Frontal cortex (tissue), 4 donors: Measurements from ENCODE around the gene F13A1. TPM values are rescaled to one million over a fixed set of nuclear protein-coding genes. Genes with fewer than 3 reads are reported as not detected.
"Not testable (repeated sequence)": the region's sequence is repeated elsewhere in the genome, so short reads cannot be mapped to it uniquely, and the experiment has no call there.

Source experiments
- DNase-seq, 2 donors: peaks; one replicate each; pipeline ENCODE4 v3.0.0; 2012; ENCODE audit warnings: low spot score in 2 of 2
- FAIRE-seq: peaks from 2 replicates; lab custom pipeline; 2012; peaks lifted over from hg19 to GRCh38; lab: Jason Lieb, UNC
- total RNA-seq: library from RNA; depleted of rRNA; stranded (reverse); fragments of >200 nt; gene quantifications from one replicate; pipeline ENCODE4 v1.2.3, GENCODE V29; 2014
- donor health status: control.
- donor health status: control.
- donor health status: control.

The F13A1 gene
- total RNA-seq, 1 donor from 2014 or later, result 13.5 TPM

DNA sequence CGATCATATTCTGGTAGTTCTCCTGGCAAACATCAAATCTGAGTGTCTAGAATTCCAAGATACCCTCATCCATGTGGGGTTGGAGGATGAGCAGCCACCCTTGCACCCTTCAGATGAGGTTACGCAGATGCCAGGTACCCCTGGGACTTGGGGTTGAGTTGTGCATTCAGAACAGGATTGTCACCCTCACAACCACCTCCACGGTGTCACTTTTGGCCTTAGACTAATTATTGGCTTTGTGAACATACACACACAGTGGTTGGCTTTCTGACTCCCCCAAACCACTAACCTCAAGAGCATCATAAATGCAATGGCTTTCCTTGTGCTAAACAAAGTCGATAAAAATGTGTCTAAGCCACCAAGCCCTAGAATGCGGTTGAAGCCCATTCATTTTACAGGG lies 2.9 kb upstream of the F13A1 start:
- DNase-seq, result no peak
- FAIRE-seq, result no peak

GRCh38 chr6:6320901-6321300 lies 439 bp upstream of the F13A1 start:
- no peak for FAIRE-seq
- no peak for DNase-seq

GRCh38 chr6:6317825-6318733 lies 2.4 kb downstream of the F13A1 start:
- peak in 1 of 2 donors; percentile 23 for DNase-seq
- no peak for FAIRE-seq

- FAIRE-seq (no peak), DNase-seq (no peak)
Measured at GRCh38 chr6:6317386-6317785, 3.1 kb downstream of the F13A1 start.

- DNase-seq, result no peak
- no peak for FAIRE-seq
Measured at GRCh38 chr6:6315660-6316059, 4.8 kb downstream of the F13A1 start.

DNA sequence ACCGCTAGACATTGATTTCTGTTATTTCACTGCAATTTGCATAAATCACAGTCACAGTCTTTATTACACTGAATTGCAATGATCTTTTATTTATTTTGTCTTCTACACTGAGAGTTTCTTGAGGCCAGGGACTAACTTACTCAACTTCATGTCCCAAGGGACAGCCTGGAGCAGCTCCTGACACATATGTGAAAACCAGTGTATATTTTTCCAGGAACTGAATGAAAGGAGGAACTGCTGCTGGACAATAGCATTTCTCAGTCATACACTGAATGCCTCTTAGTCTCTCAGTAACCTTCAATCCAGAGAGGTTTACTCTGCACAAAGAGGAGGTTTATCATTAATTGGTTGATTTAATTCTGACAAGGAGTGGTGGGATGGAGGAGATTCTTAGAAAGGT lies 5.9 kb downstream of the F13A1 start:
- DNase-seq (no peak), FAIRE-seq (no peak)

GRCh38 chr6:6312901-6313441 lies 7.5 kb downstream of the F13A1 start:
- FAIRE-seq, result no peak
- no peak for DNase-seq

DNA sequence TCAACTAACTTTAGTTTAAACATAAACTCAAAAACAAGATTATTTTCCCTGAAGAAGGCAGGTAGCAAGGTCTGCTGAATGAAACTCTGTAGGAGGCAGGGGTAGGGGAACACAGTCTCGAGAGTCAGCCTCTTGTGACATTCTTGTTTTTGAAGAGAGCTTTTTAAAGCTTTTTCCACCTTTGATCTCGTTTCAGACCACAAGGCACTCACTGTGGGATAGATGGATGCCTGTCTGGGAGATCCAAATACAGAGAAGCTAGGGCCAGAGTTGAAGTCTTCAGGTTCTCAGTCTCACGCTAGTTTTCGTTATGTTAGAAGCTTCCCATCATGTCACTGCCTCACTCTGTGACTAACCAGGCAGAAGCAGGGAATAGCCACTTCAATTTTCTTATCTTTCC lies 14.9 kb downstream of the F13A1 start:
- DNase-seq (no peak), FAIRE-seq (no peak)

GRCh38 chr6:6300383-6300782 lies 20.1 kb downstream of the F13A1 start:
- not testable (repeated sequence) for DNase-seq, FAIRE-seq

GRCh38 chr6:6293317-6293716 lies 27.1 kb downstream of the F13A1 start:
- DNase-seq (no peak), FAIRE-seq (no peak)

- FAIRE-seq (no peak), DNase-seq (no peak)
Measured at GRCh38 chr6:6287415-6287814, 33.0 kb downstream of the F13A1 start.

DNA sequence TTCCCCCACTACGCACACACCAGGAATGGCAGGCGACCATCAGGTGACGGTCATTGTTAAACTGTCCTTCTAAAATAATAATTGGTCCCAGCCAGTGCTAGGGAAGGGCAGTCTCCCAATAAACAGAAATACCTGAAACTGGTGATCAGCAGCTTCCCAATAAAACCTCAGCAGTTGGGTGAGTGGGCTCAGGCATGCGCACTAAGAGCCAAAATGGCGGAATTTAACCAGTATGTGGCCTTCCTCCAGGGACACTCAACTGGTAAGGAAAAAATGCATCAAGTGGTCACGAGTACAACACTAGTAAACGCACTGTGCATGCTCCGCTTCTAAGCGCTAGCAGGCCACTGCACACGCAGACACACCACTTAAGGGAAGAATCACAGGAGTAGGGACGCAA lies 34.8 kb downstream of the F13A1 start:
- FAIRE-seq (no peak), DNase-seq (no peak)

DNA sequence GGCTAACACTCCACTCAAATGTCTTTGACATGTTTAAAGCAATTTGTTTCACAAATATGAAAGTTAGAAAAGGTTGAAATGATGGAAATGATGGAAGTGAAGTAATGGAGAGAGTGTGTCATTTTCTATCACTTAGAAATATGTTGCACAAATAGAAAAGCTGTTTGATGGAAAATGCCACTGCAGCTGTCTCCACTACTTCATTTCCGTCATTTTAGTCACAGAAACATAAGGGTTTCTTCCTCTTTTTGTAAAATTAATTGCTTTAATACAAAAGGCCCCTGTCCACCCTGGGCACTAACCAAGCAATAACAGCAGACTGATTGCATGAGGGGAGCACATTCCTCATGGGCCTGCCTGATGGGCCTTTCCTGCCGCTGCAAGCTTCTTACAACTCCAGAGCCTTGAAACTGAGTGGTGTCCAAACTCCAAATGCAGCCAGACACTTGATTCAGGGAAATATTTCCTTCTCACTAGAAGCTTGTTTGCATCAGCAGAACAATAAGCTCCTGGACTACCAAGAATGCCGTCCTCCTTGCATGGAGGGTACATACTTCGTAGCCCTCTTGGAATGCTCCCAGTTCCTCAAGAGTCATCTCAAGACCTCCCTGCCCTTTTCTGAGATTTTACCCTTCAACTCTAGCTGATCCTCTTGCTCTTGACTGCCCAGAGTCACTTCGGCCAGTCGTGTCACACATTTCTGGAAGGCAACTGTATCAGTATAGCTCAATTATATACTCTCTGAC lies 36.1 kb downstream of the F13A1 start:
- DNase-seq (no peak), FAIRE-seq (no peak)

- FAIRE-seq, result no peak
- DNase-seq, result no peak
Measured at GRCh38 chr6:6283746-6284145, 36.7 kb downstream of the F13A1 start.

GRCh38 chr6:6282716-6283115 lies 37.7 kb downstream of the F13A1 start:
- FAIRE-seq, result no peak
- no peak for DNase-seq

- no peak for FAIRE-seq
- no peak for DNase-seq
Measured at GRCh38 chr6:6277413-6277812, 43.0 kb downstream of the F13A1 start.

DNA sequence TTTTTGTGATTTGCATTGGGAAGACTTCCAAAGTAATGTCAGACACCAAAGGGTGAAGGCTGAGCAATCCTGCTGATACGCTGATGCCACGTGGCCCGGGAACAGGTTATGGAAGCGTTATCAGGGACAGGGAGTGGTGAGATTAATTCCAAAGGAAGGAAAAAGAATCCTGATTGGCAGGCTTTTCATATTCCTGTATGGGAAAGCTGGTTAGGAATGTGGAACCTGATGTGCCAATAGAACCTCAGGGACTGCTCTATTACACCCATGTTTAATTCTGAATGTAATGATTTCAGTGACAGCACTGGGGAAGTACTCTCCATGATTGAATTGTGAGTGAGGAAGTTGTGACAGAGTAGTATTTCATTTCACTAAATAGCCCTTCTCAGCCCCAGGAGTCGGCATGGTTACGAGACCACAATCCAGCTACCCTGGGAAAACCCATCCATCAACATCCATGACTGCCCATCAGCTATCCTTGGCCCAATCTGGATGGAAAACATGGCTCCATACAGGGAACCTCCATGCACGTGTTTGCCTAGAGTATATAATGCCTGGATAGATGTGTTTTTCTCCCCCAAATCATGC lies 49.4 kb downstream of the F13A1 start:
- DNase-seq (no peak), FAIRE-seq (no peak)

DNA sequence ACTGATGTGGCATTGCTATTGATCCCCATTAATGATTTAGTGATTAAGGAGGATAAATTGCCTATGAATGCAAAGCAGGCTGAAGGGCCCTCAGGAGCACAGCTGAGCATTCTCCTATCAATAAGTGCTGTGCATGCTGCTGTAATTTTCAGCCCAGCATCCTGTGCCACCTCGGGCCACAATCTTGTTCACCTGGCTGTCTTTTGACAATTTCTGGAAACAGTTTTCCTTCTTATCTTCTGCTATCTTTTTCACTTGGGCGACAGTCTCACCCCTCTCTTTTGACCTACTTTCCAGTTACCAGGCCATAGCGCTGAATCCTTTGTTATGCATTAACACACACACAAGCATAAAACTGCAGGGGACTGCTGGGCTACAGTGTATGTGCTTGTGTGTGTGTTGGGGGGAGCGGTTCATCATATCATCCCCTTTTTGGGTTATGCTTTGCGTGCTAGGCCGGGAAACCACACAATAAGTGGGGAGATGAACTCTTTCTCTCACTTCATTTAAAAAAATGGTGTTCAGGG lies 60.2 kb downstream of the F13A1 start:
- FAIRE-seq, result no peak

DNA sequence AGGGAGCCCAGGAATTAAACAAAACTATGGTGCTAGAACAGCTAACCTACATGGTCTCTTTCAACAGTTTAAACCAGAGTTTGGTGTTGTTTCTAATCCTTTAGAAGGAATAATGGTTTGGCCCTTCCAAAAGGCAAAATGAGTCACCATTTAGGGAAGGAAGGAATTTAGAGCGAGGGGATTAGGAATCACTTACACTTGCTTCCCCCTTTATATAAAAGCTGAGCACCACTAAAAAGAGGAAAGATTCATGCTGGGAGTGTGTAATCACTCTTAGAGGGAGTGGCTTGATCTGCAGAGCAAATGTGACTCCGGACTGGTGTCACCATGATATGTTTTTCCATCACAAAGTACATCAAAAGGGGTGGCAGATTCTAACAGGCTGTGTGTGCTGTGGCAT lies 63.6 kb downstream of the F13A1 start:
- DNase-seq (no peak), FAIRE-seq (no peak)

More for the DNA sequence above, 60.2 kb downstream of the F13A1 start:
- no peak for DNase-seq

- DNase-seq, result no peak
- no peak for FAIRE-seq
Measured at GRCh38 chr6:6256259-6256658, 64.2 kb downstream of the F13A1 start.
